Prostate gland (tissue), 2 donors: ENCODE results near the gene ABCC8. TPM values are rescaled to one million over a fixed set of nuclear protein-coding genes. Genes with fewer than 3 reads are reported as not detected.

Source experiments
- DNase-seq: peaks from one replicate; pipeline ENCODE4 v3.0.0-alpha.2; 2019; ENCODE audit warnings: low spot score
- H3K27ac ChIP-seq, 2 donors: fragments of 200-600 bp; sonication (generic); 2 replicates each; pipeline ENCODE4 v1.5.1; 2017 to 2019
- H3K27me3 ChIP-seq: fragments of 200-600 bp; sonication (generic); replicated peaks from 2 replicates; pipeline ENCODE4 v1.5.1; 2019; ENCODE audit not compliant: insufficient read depth
- H3K36me3 ChIP-seq, 2 donors: fragments of 200-600 bp; sonication (generic); 1 replicate in 1 of 2; 2 replicates in 1 of 2; pipeline versions ENCODE4 v1.5.1 to v1.8.1; 2017 to 2019
- H3K4me1 ChIP-seq: fragments of 200-600 bp; sonication (generic); replicated peaks from 2 replicates; pipeline ENCODE4 v1.5.1; 2019
- H3K4me3 ChIP-seq, 2 donors: fragments of 200-600 bp; sonication (generic); 2 replicates each; pipeline ENCODE4 v1.5.1; 2017 to 2019
- H3K9me3 ChIP-seq: fragments of 200-600 bp; sonication (generic); 2 replicates; pipeline ENCODE4 v1.5.1; 2017
- POLR2A ChIP-seq: fragments of 450-650 bp; IDR thresholded peaks from one replicate; pipeline ENCODE4 v1.6.1; 2016; ENCODE audit warnings: antibody characterized with exemption, mild to moderate bottlenecking
- POLR2AphosphoS5 ChIP-seq: sonication (generic); formaldehyde crosslinking; IDR thresholded peaks from one replicate; pipeline ENCODE4 v1.6.1; 2017; ENCODE audit warnings: antibody characterized with exemption
- WGBS: methylation state at CpG from one replicate; pipeline ENCODE4 v1.1.5; 2018; 5-methylcytosine and 5-hydroxymethylcytosine counted together
- intact Hi-C: fragments of 100-400 bp; cut with DNase I; formaldehyde crosslinking; loops from one replicate; pipeline ENCODE4 v1.14.2; 2022
- total RNA-seq, 2 donors: library from RNA; depleted of rRNA; stranded (reverse); fragments of >200 nt; gene quantifications; one replicate each; pipeline ENCODE4 v1.1.0, GENCODE V29; 2016
- TF ChIP-seq, protein P1 (sequence below), 4 experiments: fragments of 200-600 bp in 2 of 4; fragments of 450-650 bp in 2 of 4; sonication (generic) in 2 of 4; IDR thresholded peaks; 1 replicate in 3 of 4; 2 replicates in 1 of 4; pipeline ENCODE4 v1.5.1; 2016 to 2019; ENCODE audit warnings: antibody characterized with exemption in 4 of 4, mild to moderate bottlenecking in 2 of 4, moderate library complexity in 2 of 4

The ABCC8 gene
- total RNA-seq, 2 donors from 2014 or later, result 5.7 to 10.2 TPM

DNA sequence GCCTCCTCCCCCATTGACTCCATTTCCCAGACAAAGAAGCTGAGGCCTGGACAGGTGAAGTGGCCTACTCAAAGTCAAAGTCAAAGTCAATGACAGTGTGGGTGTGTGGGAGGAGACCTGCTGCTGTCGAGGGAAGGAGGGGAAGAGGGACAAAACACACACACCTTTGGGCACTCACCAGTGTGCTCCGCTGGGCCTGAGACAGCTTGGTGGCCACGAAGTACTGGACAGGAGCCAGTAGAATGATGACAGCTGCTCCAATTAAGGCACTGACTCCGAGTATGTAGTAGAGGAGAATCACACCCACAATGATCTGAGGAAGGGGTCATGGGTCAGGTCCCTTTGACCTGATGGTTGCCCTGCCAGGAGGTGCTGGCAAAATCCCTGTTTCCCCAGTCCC lies 33.6 kb downstream of the ABCC8 start:
- Histone ChIP-seq H3K9me3 (no peaks in the 10 kb centered on the region), H3K27ac (no peak overlapping the region), H3K4me3 (no peak overlapping the region), H3K4me1 (no peaks in the 10 kb centered on the region), H3K27me3 (no peaks in the 10 kb centered on the region), H3K36me3 (no peaks in the 10 kb centered on the region)
- TF ChIP-seq, protein P1, sequence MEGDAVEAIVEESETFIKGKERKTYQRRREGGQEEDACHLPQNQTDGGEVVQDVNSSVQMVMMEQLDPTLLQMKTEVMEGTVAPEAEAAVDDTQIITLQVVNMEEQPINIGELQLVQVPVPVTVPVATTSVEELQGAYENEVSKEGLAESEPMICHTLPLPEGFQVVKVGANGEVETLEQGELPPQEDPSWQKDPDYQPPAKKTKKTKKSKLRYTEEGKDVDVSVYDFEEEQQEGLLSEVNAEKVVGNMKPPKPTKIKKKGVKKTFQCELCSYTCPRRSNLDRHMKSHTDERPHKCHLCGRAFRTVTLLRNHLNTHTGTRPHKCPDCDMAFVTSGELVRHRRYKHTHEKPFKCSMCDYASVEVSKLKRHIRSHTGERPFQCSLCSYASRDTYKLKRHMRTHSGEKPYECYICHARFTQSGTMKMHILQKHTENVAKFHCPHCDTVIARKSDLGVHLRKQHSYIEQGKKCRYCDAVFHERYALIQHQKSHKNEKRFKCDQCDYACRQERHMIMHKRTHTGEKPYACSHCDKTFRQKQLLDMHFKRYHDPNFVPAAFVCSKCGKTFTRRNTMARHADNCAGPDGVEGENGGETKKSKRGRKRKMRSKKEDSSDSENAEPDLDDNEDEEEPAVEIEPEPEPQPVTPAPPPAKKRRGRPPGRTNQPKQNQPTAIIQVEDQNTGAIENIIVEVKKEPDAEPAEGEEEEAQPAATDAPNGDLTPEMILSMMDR (IDR thresholded peaks at IDR 0.05), result no peak
- no peak for TF ChIP-seq POLR2AphosphoS5
- no peak for TF ChIP-seq POLR2A
- 72% methylated on average over 4 of the region's 4 CpGs for whole genome bisulfite sequencing
- no peak for DNase-seq
- intact Hi-C loops, result no loop called here

DNA sequence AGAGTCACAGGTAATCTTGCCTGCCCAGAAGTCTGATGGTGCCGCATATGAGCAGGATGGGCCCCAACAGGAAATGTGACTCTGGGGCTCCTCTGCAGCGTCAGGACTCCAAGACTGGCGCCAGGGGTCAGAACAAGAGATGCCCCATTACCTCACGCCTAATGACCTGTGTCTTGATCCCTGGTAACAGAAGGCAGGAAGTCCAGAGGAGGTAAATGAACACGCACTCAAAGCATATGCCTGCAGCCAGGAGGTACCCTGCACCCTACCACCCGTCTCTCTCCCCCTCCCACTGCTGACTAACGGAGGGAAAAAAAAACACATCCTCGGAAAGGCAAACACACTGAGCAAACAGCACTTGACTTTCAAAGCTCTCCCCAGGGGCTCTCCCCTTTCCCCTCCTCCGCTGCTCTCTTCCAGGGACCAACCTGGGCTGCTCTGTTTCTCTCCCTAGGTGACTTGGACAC lies 37.3 kb downstream of the ABCC8 start:
- TF ChIP-seq POLR2AphosphoS5 (peak; percentile 22), POLR2A (no peak)
- Histone ChIP-seq H3K27ac (no peak overlapping the region), H3K4me1 (no peaks in the 10 kb centered on the region), H3K27me3 (no peaks in the 10 kb centered on the region), H3K9me3 (no peaks in the 10 kb centered on the region), H3K36me3 (no peaks in the 10 kb centered on the region), H3K4me3 (no peak overlapping the region)
- intact Hi-C loops, result no loop called here
- WGBS, result 17% methylated on average over 9 of the region's 9 CpGs
- no peak for DNase-seq

- Histone ChIP-seq H3K36me3 (no peaks in the 10 kb centered on the region), H3K27me3 (no peaks in the 10 kb centered on the region), H3K4me1 (no peaks in the 10 kb centered on the region), H3K9me3 (no peaks in the 10 kb centered on the region), H3K4me3 (no peak overlapping the region), H3K27ac (no peak overlapping the region)
- intact Hi-C loops, result no loop called here
- no peak for DNase-seq
- WGBS, result 79% methylated on average over 3 of the region's 3 CpGs
- TF ChIP-seq POLR2AphosphoS5 (no peak), POLR2A (no peak)
- TF ChIP-seq, protein P1 (IDR thresholded peaks at IDR 0.05), result no peak
Observed at GRCh38 chr11:17437366-17437765, 39.3 kb downstream of the ABCC8 start.

DNA sequence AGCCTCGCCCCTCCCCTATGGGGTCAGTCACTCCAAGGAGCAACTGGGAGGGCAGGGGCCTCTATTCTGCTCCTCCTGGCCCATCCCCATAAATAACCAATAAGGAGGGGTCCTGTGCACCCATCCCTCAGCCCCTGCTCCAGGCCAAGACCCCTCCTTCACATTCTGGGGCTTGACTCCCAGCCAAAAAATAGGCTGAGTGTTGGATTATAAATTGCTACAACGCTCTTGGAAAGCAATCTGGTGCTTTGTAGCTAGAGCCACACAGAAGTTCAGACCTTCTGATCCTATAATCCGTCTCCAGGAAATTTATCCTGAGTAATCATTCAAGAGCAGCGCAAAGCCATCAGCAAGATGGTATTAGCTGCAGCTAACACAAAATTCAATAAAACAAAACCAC lies 42.5 kb downstream of the ABCC8 start:
- Histone ChIP-seq H3K9me3 (no peaks in the 10 kb centered on the region), H3K27me3 (no peaks in the 10 kb centered on the region), H3K4me3 (no peak overlapping the region), H3K4me1 (no peaks in the 10 kb centered on the region), H3K27ac (no peak overlapping the region), H3K36me3 (no peaks in the 10 kb centered on the region)
- intact Hi-C loops, result no loop called here
- no peak for DNase-seq
- TF ChIP-seq, protein P1 (IDR thresholded peaks at IDR 0.05), result no peak
- no peak for TF ChIP-seq POLR2AphosphoS5
- no peak for TF ChIP-seq POLR2A
- WGBS, result 70% methylated on average over 4 of the region's 4 CpGs

DNA sequence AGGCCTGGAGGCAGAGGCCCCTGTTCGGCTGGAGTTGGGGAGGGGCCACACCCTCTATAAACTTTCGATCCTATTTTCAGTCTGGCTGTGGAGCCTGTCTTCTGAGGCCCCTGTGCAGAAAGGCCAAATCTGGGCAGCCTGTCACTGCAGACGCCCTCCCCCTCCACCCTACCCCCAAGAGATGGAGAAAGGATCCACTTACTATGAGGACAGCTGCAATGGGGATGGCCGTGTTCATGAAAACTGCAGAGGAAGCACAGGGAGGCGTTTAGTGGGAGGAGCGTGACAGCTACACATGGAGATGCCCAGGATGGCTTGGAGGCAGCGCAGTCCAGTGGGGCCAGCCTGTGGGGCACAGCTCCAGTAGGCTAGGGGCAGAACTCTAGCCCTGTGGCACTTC lies 44.6 kb downstream of the ABCC8 start:
- Histone ChIP-seq H3K36me3 (no peaks in the 10 kb centered on the region), H3K27ac (no peak overlapping the region), H3K27me3 (no peaks in the 10 kb centered on the region), H3K4me1 (no peaks in the 10 kb centered on the region), H3K9me3 (no peaks in the 10 kb centered on the region), H3K4me3 (no peak overlapping the region)
- TF ChIP-seq, protein P1 (IDR thresholded peaks at IDR 0.05), result no peak
- no peak for TF ChIP-seq POLR2A
- TF ChIP-seq POLR2AphosphoS5, result no peak
- WGBS, result 59% methylated on average over 7 of the region's 7 CpGs
- no peak for DNase-seq
- intact Hi-C loops, result no loop called here
